ENCODE data around the gene TUT7. TPM values are rescaled to one million over a fixed set of nuclear protein-coding genes. Genes with fewer than 3 reads are reported as not detected.

TUT7 gene
- total RNA-seq, 1 experiment from 2014 or later = 12.5 TPM

GRCh38 chr9:86259557-86259956 lies 94.7 kb downstream of the TUT7 start, which contains the start of gene C9orf153:
TSS of gene C9orf153 (minus strand) at chr9:86259657. CDS start at chr9:86229603, 30,054 bp downstream.
- H3K27ac ChIP-seq (ENCODE audit: low read length) = no peak within 1 kb of the TSS
- ChIA-PET POLR2A (no interaction called here), CTCF (no interaction called here)
- H3K9me3 ChIP-seq (ENCODE audit: control insufficient read depth, insufficient read depth, low read depth, low read length) = no peaks in the 10 kb centered on the region
- in situ Hi-C loops (cut with HindIII; ENCODE audit: low pct_unique_long_range_greater_than_20kb, low sequenced_read_pairs) (no loop called here), intact Hi-C loops (cut with micrococcal nuclease; ENCODE audit: unreplicated experiment) (no loop called here)
- no peaks in the 10 kb centered on the region for H3K36me3 ChIP-seq (ENCODE audit: control insufficient read depth, insufficient read depth, low read length)
- TF ChIP-seq SIN3A (IDR thresholded peaks at IDR 0.05; ENCODE audit: borderline replicate concordance, insufficient read depth, low read depth, low read length) = no peak
- DNase-seq (ENCODE audit: low read depth, low spot score) = no peak
- no TSS peak for BruUV-seq (replicated peaks)
- no peak for ATAC-seq
- no peaks in the 10 kb centered on the region for H3K27me3 ChIP-seq (ENCODE audit: control insufficient read depth, insufficient read depth, low read length)
- no peaks in the 10 kb centered on the region for H3K4me1 ChIP-seq (ENCODE audit: control insufficient read depth, insufficient read depth, low read length)
- no peak within 1 kb of the TSS for H3K4me3 ChIP-seq (ENCODE audit: low read depth in 2 of 2, low read length in 2 of 2)

- DNase-seq (ENCODE audit: low read depth, low spot score) (no peak), ATAC-seq (no peak)
- H3K4me3 ChIP-seq (ENCODE audit: low read depth in 2 of 2, low read length in 2 of 2) = no peak overlapping the region
- intact Hi-C loops (cut with micrococcal nuclease; ENCODE audit: unreplicated experiment) = no loop called here
- no peaks in the 10 kb centered on the region for H3K36me3 ChIP-seq (ENCODE audit: control insufficient read depth, insufficient read depth, low read length)
- no TSS peak for BruUV-seq (replicated peaks)
- H3K27ac ChIP-seq (ENCODE audit: low read length) = no peak overlapping the region
- H3K9me3 ChIP-seq (ENCODE audit: control insufficient read depth, insufficient read depth, low read depth, low read length) = no peaks in the 10 kb centered on the region
- no peak for TF ChIP-seq POLR2AphosphoS5 (IDR thresholded peaks at IDR 0.05; ENCODE audit: low read depth, low read length)
- TF ChIP-seq TCF7L2 (IDR thresholded peaks at IDR 0.05; ENCODE audit: low read depth, low read length) = no peak
- no peak for TF ChIP-seq REST (IDR thresholded peaks at IDR 0.05; ENCODE audit: insufficient read depth in 1 of 2, low read depth in 2 of 2, low read length in 1 of 2)
- no peak for TF ChIP-seq CTCF (IDR thresholded peaks at IDR 0.05)
- TF ChIP-seq SIN3A (IDR thresholded peaks at IDR 0.05; ENCODE audit: borderline replicate concordance, insufficient read depth, low read depth, low read length) = no peak
- CTCF ChIA-PET = no interaction called here
- H3K4me1 ChIP-seq (ENCODE audit: control insufficient read depth, insufficient read depth, low read length) = no peaks in the 10 kb centered on the region
- no peaks in the 10 kb centered on the region for H3K27me3 ChIP-seq (ENCODE audit: control insufficient read depth, insufficient read depth, low read length)
- in situ Hi-C loops (cut with HindIII; ENCODE audit: low pct_unique_long_range_greater_than_20kb, low sequenced_read_pairs) = no loop called here
- POLR2A ChIA-PET = no interaction called here
Measured at GRCh38 chr9:86257391-86257790, 96.8 kb downstream of the TUT7 start.

GRCh38 chr9:86256653-86257052 lies 97.6 kb downstream of the TUT7 start:
- no TSS peak for BruUV-seq (replicated peaks)

More at GRCh38 chr9:86256653-86257052, 97.6 kb downstream of the TUT7 start:
- H3K27me3 ChIP-seq (ENCODE audit: control insufficient read depth, insufficient read depth, low read length) = no peaks in the 10 kb centered on the region
- no peak overlapping the region for H3K4me3 ChIP-seq (ENCODE audit: low read depth in 2 of 2, low read length in 2 of 2)
- TF ChIP-seq REST (IDR thresholded peaks at IDR 0.05; ENCODE audit: insufficient read depth in 1 of 2, low read depth in 2 of 2, low read length in 1 of 2) (no peak), CTCF (IDR thresholded peaks at IDR 0.05) (no peak), TCF7L2 (IDR thresholded peaks at IDR 0.05; ENCODE audit: low read depth, low read length) (no peak), POLR2AphosphoS5 (IDR thresholded peaks at IDR 0.05; ENCODE audit: low read depth, low read length) (no peak), SIN3A (IDR thresholded peaks at IDR 0.05; ENCODE audit: borderline replicate concordance, insufficient read depth, low read depth, low read length) (no peak)
- in situ Hi-C loops (cut with HindIII; ENCODE audit: low pct_unique_long_range_greater_than_20kb, low sequenced_read_pairs) = no loop called here
- no peak overlapping the region for H3K27ac ChIP-seq (ENCODE audit: low read length)
- ATAC-seq = no peak
- CTCF ChIA-PET = no interaction called here
- H3K4me1 ChIP-seq (ENCODE audit: control insufficient read depth, insufficient read depth, low read length) = no peaks in the 10 kb centered on the region
- intact Hi-C loops (cut with micrococcal nuclease; ENCODE audit: unreplicated experiment) = no loop called here
- DNase-seq (ENCODE audit: low read depth, low spot score) = no peak
- POLR2A ChIA-PET = no interaction called here
- H3K9me3 ChIP-seq (ENCODE audit: control insufficient read depth, insufficient read depth, low read depth, low read length) = no peaks in the 10 kb centered on the region
- no peaks in the 10 kb centered on the region for H3K36me3 ChIP-seq (ENCODE audit: control insufficient read depth, insufficient read depth, low read length)
